Naive thymus-derived CD8-positive, alpha-beta T cell (primary cell): Measurements from ENCODE around the gene RMND1. TPM values are rescaled to one million over a fixed set of nuclear protein-coding genes. Genes with fewer than 3 reads are reported as not detected.

Experiments used
- ATAC-seq, 2 donors: fragments of 150-1000 bp; cut with Tn5 transposase in 1 of 2; sonication (Bioruptor Pico), chemical (Tn5 transposase) in 1 of 2; 1 replicate in 1 of 2; 2 replicates in 1 of 2; pipeline ENCODE4 v1.10.0; 2021; ENCODE audit warnings: mild to moderate bottlenecking in 2 of 2, moderate library complexity in 2 of 2
- POLR2A ChIA-PET: fragments of 350-600 bp; sonication (Branson Sonifier 250); formaldehyde crosslinking; loops from one replicate; lab custom pipeline; 2021; ENCODE audit warnings: antibody characterized with exemption; lab: Charles Lee
- DNase-seq, 10 donors: peaks; one replicate each; pipeline versions ENCODE4 v3.0.0 to v3.0.0-alpha.2; 2020 to 2022
- H3K27ac Mint-ChIP-seq, 10 donors: one replicate each; pipeline ENCODE4 v1.8.0; 2020 to 2022; ENCODE audit warnings: mild to moderate bottlenecking in 10 of 10, mixed read lengths in 10 of 10, moderate library complexity in 4 of 10, inconsistent platforms in 1 of 10
- H3K27me3 Mint-ChIP-seq, 5 donors: one replicate each; pipeline ENCODE4 v1.8.0; 2021 to 2022; ENCODE audit warnings: mixed read lengths in 5 of 5
- H3K36me3 Mint-ChIP-seq, 3 donors: one replicate each; pipeline ENCODE4 v1.8.0; 2020 to 2022; ENCODE audit warnings: mixed read lengths in 3 of 3, mild to moderate bottlenecking in 2 of 3, inconsistent platforms in 1 of 3
- H3K4me1 Mint-ChIP-seq, 4 donors: one replicate each; pipeline ENCODE4 v1.8.0; 2021 to 2022; ENCODE audit warnings: mixed read lengths in 4 of 4
- H3K4me3 Mint-ChIP-seq, 10 donors: one replicate each; pipeline ENCODE4 v1.8.0; 2020 to 2022; ENCODE audit warnings: mild to moderate bottlenecking in 10 of 10, mixed read lengths in 10 of 10, moderate library complexity in 6 of 10, inconsistent platforms in 1 of 10
- H3K9me3 Mint-ChIP-seq, 9 donors: one replicate each; pipeline ENCODE4 v1.8.0; 2020 to 2022; ENCODE audit warnings: mixed read lengths in 9 of 9, mild to moderate bottlenecking in 3 of 9, inconsistent platforms in 1 of 9, moderate library complexity in 1 of 9
- polyA plus RNA-seq, 3 donors: library from polyadenylated mRNA; unstranded; fragments of 300-500 nt; fragmentation: Illumina TruSeq; gene quantifications; one replicate each; pipeline ENCODE4 v1.2.3, GENCODE V29; 2021
- total RNA-seq, 8 experiments: library from RNA in 2 of 8; stranded (reverse) in 2 of 8; gene quantifications; one replicate each; pipeline ENCODE4 v1.2.3 and lab custom pipeline; 2021 to 2026

Gene RMND1
- total and polyA plus RNA-seq, 5 experiments from 2014 or later, result 7.7 to 18.3 (median 13.9) TPM

DNA sequence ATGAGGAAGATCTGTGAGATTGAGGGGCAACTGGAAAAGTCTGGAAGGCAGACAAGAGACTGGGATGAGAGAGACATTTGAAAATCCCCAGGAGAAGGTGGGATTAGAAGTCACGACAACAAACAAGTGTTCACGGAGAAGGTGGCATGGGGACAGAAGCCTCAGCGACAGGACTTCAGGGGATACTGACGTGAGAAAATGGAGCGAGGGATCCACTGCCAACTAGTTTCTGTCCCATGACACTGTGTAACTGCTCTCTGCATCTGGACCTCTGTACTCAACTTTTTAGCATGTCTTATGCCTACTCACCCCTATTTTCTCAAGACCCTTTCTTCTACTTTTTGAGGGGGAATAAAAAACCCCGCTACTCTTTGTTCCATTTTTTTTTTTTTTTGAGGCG lies 42.2 kb downstream of the RMND1 start:
- H3K9me3 Mint-ChIP-seq, result peaks cover 0 to 12% (median 5%) of the 10 kb centered on the region in 9 donors
- H3K27ac Mint-ChIP-seq, result peak overlapping the region in 7 of 10 donors; percentile 19 to 81 (median 51)
- no peaks in the 10 kb centered on the region for H3K27me3 Mint-ChIP-seq
- H3K4me3 Mint-ChIP-seq, result no peak overlapping the region
- POLR2A ChIA-PET, result no interaction called here
- no peak for ATAC-seq
- peaks cover 6 to 44% (median 14%) of the 10 kb centered on the region in 3 donors for H3K36me3 Mint-ChIP-seq
- DNase-seq, result no peak
- H3K4me1 Mint-ChIP-seq, result peaks cover 25 to 47% (median 31%) of the 10 kb centered on the region in 4 donors

DNA sequence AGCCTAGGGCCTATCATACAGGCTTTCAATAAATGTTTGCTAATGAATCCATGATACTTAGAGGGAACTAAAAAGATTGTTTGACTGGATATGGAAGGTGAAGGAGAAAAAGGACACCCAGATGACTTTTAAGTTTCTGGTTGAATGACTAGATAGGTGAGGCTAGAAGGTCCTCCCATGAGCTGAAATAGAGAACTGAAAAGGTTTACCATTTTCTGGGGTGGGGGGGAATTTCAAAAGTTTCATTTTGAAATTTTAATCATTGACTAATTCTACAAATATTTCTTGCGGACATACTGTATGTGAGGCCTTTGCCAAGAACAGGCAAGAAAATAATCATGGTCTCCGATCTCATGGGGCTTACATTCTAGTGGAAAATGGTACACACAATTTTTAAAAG lies 42.7 kb downstream of the RMND1 start:
- Mint-ChIP-seq H3K9me3 (peaks cover 0 to 8% (median 2%) of the 10 kb centered on the region in 9 donors), H3K36me3 (peaks cover 2 to 44% (median 12%) of the 10 kb centered on the region in 3 donors), H3K27ac (peak overlapping the region in 8 of 10 donors; percentile 3 to 81 (median 30)), H3K4me1 (peaks cover 21 to 45% (median 29%) of the 10 kb centered on the region in 4 donors), H3K4me3 (no peak overlapping the region), H3K27me3 (no peaks in the 10 kb centered on the region)
- POLR2A ChIA-PET, result no interaction called here
- ATAC-seq (no peak), DNase-seq (no peak)

DNA sequence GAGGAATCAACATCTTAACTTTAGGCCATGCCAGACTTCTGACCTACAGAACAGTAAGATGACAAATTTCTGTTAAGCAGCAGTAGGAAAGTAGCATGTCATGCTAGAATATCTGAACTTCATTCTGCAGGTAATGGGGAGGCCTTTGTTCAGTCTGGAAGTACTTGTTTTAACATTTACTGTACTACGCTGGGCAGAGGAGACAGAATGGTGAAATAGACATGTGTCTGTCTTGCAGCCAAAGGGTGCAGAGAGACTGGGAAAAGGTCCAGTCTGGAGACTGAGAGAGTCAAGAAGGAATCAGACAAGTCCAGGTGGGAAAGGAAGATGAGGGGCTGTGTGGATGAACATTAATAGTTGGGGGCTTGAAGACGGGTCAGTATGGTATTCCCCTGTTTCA lies 43.1 kb downstream of the RMND1 start:
- Mint-ChIP-seq H3K4me1 (peaks cover 18 to 43% (median 27%) of the 10 kb centered on the region in 4 donors), H3K27me3 (no peaks in the 10 kb centered on the region), H3K27ac (peak overlapping the region in 8 of 10 donors; percentile 9 to 70 (median 34)), H3K36me3 (peaks cover 0 to 46% (median 10%) of the 10 kb centered on the region in 3 donors), H3K9me3 (peaks cover 0 to 4% (median 0%) of the 10 kb centered on the region in 9 donors), H3K4me3 (no peak overlapping the region)
- DNase-seq (no peak), ATAC-seq (no peak)
- POLR2A ChIA-PET, result no interaction called here

DNA sequence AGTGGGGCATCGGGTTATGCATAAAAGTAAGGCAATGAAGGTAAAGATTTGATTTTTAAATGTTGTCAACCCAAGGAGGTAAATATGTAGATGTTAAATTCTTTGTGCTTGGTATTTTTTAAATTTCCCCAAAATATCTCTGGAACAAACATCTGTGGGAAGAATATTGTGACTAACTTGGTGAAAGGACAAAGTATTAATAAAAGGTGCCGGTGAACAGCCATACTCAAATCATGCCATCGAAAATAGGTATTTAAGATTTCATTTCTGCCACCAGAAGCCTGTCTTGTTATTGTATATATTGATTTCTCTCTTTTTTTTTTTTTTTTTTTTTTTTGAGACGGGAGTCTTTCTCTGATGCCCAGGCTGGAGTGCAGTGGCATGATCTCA lies 48.0 kb downstream of the RMND1 start:
- no peak overlapping the region for H3K4me3 Mint-ChIP-seq
- H3K36me3 Mint-ChIP-seq, result peaks cover 0 to 43% (median 4%) of the 10 kb centered on the region in 3 donors
- H3K27ac Mint-ChIP-seq, result peak overlapping the region in 9 of 10 donors; percentile 10 to 88 (median 61)
- H3K27me3 Mint-ChIP-seq, result no peaks in the 10 kb centered on the region
- no peak for ATAC-seq
- POLR2A ChIA-PET, result interaction anchor here (0.7 kb wide), 1 partner anchor 295 kb away, joined by 6 read pairs; no protein-coding TSS in a partner anchor
- H3K9me3 Mint-ChIP-seq, result no peaks in the 10 kb centered on the region
- H3K4me1 Mint-ChIP-seq, result peaks cover 20 to 70% (median 53%) of the 10 kb centered on the region in 4 donors
- DNase-seq, result no peak

DNA sequence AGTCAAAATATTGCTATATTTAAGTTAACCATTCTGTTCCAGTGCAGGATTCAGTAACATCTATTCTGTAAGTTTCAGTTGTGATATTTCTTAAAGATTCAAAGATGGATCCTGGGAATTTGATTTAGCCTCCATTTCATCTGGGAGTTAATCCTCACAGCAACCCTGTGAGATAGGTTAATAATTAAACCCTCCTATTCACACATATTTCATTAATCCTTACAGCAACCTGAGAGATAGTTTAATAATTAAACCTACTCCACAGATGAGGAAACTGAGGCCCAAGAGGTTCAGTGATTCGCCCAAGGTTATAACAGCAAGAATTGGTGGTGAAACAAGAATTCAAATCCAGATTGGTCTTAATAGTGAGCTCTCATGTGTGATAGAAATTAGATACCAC lies 49.7 kb downstream of the RMND1 start:
- H3K4me1 Mint-ChIP-seq, result peaks cover 20 to 79% (median 64%) of the 10 kb centered on the region in 4 donors
- peak overlapping the region in 8 of 10 donors; percentile 7 to 73 (median 26) for H3K27ac Mint-ChIP-seq
- no peak overlapping the region for H3K4me3 Mint-ChIP-seq
- ATAC-seq (no peak), DNase-seq (no peak)
- POLR2A ChIA-PET, result interaction anchor here (0.5 kb wide), 1 partner anchor 28 kb away, joined by 4 read pairs; no protein-coding TSS in a partner anchor
- H3K9me3 Mint-ChIP-seq, result no peaks in the 10 kb centered on the region
- no peaks in the 10 kb centered on the region for H3K27me3 Mint-ChIP-seq
- H3K36me3 Mint-ChIP-seq, result peaks cover 0 to 37% (median 4%) of the 10 kb centered on the region in 3 donors

DNA sequence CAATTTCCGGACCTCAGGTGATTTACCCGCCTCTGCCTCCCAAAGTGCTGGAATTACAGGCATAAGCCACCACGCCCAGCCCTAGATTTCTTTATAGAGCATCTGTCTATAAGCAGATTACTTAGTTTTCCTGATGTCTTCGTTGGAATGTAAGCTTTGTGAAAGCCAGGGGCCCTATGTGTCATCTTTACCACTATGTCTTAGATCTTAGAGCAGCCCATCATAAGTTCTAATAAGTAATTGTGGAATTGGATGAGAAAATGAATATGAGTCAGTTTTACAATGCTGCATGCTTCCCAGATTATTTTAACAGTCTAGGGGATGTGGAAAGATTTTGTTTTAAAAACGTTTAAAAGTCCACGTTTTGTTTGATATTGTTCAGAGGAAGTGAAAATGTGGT lies 51.5 kb downstream of the RMND1 start:
- H3K27me3 Mint-ChIP-seq, result no peaks in the 10 kb centered on the region
- no peaks in the 10 kb centered on the region for H3K9me3 Mint-ChIP-seq
- H3K36me3 Mint-ChIP-seq, result peaks cover 0 to 36% (median 4%) of the 10 kb centered on the region in 3 donors
- H3K27ac Mint-ChIP-seq, result peak overlapping the region; percentile 12 to 83 (median 34)
- ATAC-seq (no peak), DNase-seq (no peak)
- peaks cover 21 to 76% (median 69%) of the 10 kb centered on the region in 4 donors for H3K4me1 Mint-ChIP-seq
- peak overlapping the region in 8 of 10 donors; percentile 0 to 43 (median 29) for H3K4me3 Mint-ChIP-seq
- POLR2A ChIA-PET, result no interaction called here

DNA sequence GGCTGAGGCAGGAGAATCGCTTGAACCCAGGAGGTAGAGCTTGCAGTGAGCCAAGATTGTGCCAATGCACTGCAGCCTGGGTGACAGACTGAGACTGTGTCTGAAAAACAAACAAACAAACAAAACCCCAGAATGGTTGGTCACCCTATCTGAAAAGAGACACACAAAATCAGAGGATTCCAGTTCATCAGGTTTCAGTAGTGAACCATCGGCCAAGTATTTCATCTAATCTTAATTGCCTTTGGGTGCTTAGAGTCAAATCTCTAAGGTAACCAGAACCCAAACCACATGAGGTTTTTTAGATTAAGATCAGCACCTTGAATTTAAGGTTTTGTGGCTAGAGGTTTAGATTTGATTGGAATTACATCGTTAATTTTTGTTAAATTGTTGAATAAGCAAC lies 52.2 kb downstream of the RMND1 start:
- peak overlapping the region in 3 of 10 donors; percentile 11 to 53 (median 32) for H3K27ac Mint-ChIP-seq
- POLR2A ChIA-PET, result no interaction called here

DNA sequence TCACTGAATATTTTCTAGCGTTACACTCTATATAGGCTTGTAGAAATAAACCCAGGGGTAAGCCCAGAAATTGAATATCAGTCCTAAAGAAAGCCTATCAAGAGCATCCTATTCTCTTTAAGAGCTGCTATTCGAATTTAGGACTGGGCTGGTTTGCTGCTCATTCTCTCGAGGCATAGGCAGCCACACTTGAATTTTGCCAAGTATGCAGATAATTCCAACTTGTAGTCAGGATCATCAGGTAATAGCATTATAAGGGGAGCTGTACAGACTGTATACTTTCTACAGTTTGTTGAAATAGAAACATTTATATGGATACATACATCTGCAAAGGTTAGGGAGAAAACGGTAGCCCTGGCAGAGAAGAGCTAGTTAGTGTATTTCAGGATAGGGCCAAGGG lies 58.5 kb downstream of the RMND1 start:
- Mint-ChIP-seq H3K4me3 (peak overlapping the region; percentile 6 to 99 (median 96)), H3K4me1 (peaks cover 34 to 72% (median 64%) of the 10 kb centered on the region in 4 donors), H3K36me3 (peaks cover 0 to 21% (median 0%) of the 10 kb centered on the region in 3 donors), H3K27ac (peak overlapping the region; percentile 93 to 99 (median 98)), H3K27me3 (no peaks in the 10 kb centered on the region), H3K9me3 (peaks cover 0 to 4% (median 0%) of the 10 kb centered on the region in 9 donors)
- POLR2A ChIA-PET, result interaction anchor here (1.0 kb wide), 1 partner anchor 20 kb away, joined by 3 read pairs; no protein-coding TSS in a partner anchor
- ATAC-seq, result no peak
- no peak for DNase-seq

More for the DNA sequence above, 52.2 kb downstream of the RMND1 start:
- peak in 1 of 2 donors; percentile 44 for ATAC-seq
- DNase-seq, result no peak
- H3K4me1 Mint-ChIP-seq, result peaks cover 24 to 84% (median 77%) of the 10 kb centered on the region in 4 donors
- H3K4me3 Mint-ChIP-seq, result peak overlapping the region in 5 of 10 donors; percentile 19 to 43 (median 33)
- no peaks in the 10 kb centered on the region for H3K9me3 Mint-ChIP-seq
- peaks cover 0 to 34% (median 4%) of the 10 kb centered on the region in 3 donors for H3K36me3 Mint-ChIP-seq
- H3K27me3 Mint-ChIP-seq, result no peaks in the 10 kb centered on the region

DNA sequence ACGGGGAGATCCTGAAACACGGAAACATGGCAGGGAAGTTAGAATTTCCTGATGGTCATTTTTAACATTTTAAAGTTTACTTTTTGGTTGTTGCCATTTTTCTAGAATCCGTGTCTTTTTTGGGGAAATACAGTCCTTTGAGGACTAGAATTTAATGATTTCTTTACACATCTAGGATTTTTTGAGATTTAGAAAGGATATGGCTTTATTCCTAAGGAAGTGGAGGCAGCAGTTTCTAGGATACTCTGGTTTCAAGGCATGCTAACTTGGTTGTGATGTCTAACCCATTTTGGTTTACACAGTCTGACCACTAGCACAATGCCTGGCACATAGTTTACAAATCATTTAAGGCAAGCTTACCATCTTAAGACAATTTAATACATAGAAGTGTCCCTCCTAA lies 59.5 kb downstream of the RMND1 start:
- Mint-ChIP-seq H3K36me3 (peaks cover 0 to 18% (median 0%) of the 10 kb centered on the region in 3 donors), H3K9me3 (peaks cover 0 to 4% (median 0%) of the 10 kb centered on the region in 9 donors), H3K4me3 (peak overlapping the region; percentile 86 to 99 (median 96)), H3K27ac (peak overlapping the region; percentile 93 to 99 (median 98)), H3K27me3 (no peaks in the 10 kb centered on the region), H3K4me1 (peaks cover 29 to 73% (median 58%) of the 10 kb centered on the region in 4 donors)
- ATAC-seq, result no peak
- POLR2A ChIA-PET, result interaction anchor here (1.0 kb wide), 1 partner anchor 21 kb away, joined by 3 read pairs; no protein-coding TSS in a partner anchor
- DNase-seq, result no peak

DNA sequence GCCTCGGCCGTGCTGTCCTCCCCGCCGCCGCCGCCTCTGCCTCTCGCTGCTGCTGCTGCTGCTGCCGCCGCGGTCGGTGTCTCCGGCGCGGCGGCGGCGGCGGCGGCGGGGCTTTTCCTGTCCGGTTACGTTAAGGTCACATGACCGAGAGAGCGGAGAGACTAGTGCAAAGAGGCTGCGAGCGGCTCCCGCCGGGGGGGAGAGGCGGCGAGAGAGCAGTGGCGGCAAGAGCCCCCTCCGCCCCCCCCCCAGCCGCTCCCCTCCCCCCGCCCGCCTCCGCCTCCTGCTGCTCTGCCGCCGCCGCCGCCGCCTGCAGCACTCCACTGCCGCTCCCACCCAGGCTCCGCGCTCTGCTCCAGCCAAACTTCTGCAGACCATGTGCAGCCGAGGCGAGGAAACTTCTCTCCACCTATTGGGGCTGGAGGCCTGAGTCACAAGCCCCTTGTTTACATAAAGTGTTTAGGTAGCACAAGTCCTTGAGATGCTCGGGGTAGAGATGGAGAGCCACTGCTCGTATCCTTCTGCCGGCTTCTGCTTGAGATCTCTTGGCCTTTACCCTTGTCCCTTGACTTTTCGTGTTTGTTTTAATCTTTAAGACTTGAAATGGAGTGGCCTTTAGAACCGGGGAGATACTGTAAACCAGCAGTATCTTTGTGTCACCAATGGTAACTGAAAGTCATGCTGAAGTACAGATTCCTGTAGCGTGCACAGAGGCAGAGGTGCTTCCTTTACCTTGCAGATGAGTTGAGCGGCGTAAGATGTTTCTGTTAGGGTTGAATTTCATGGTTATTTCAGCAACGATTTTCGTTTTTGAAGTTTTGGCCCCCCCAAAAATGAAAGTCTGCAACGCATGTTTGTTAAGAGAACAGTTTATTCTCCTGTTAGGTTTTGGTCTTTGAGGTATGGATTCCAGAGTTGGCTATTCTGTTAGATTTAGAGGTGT lies 60.2 kb downstream of the RMND1 start, which contains the start of gene ZBTB2:
Gene ZBTB2 (minus strand): TSS at position 89 of the 943 bp plus-strand sequence. CDS start 17,922 bp downstream, outside the sequence.
- POLR2A ChIA-PET, result interaction anchor here (1.4 to 3.9 kb wide), 7 partner anchors 11 to 910 kb away, joined by 4 to 49 read pairs (median 25); partner anchors contain the start of gene RMND1
- H3K36me3 Mint-ChIP-seq, result peaks cover 0 to 15% (median 0%) of the 10 kb centered on the region in 3 donors
- H3K9me3 Mint-ChIP-seq, result peaks cover 0 to 4% (median 0%) of the 10 kb centered on the region in 9 donors
- DNase-seq (peak; percentile 57 to 82 (median 68)), ATAC-seq (peak; percentile 21)
- H3K4me1 Mint-ChIP-seq, result peaks cover 25 to 74% (median 57%) of the 10 kb centered on the region in 4 donors
- H3K4me3 Mint-ChIP-seq, result peak within 1 kb of the TSS; percentile 86 to 99 (median 96)
- peak within 1 kb of the TSS; percentile 93 to 99 (median 98) for H3K27ac Mint-ChIP-seq
- H3K27me3 Mint-ChIP-seq, result no peaks in the 10 kb centered on the region

DNA sequence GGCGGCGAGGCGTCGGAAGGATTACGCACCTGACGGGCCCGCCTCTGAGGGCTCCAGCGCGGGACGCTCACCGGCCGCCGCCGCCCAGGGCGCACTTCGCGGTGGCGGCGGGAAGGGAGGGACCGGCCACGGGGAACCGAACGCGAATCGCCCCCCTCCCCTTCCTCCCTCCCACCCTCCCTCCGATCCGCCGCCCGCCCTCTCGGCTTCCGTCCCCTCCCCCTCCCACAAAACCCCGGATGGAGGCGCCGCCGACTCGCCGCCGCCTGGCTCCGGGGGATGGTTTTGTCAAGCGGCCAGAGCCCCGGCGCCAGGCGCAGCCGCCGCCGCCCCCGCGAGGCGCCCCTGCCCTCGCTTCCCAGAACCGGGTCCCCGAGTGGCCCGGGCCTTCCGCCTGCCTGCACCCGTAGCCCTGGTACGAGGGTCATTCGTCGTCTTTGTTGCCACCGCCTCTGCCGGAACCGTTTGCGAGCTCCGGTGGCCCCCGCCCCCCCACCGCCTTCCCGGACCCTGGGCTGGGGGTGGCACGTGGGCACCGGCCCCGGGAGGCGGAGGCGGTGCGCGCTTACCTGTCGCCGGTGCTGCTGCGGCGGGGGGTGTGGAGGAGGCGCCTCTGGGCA lies 61.0 kb downstream of the RMND1 start:
- H3K27me3 Mint-ChIP-seq, result no peaks in the 10 kb centered on the region
- DNase-seq (peak; percentile 71 to 90 (median 82)), ATAC-seq (peak; percentile 3 to 29)
- H3K4me3 Mint-ChIP-seq, result peak overlapping the region in 8 of 10 donors; percentile 79 to 97 (median 90)
- peaks cover 0 to 12% (median 0%) of the 10 kb centered on the region in 3 donors for H3K36me3 Mint-ChIP-seq
- peaks cover 0 to 4% (median 0%) of the 10 kb centered on the region in 9 donors for H3K9me3 Mint-ChIP-seq
- H3K4me1 Mint-ChIP-seq, result peaks cover 23 to 73% (median 52%) of the 10 kb centered on the region in 4 donors
- POLR2A ChIA-PET, result interaction anchor here (0.6 to 3.9 kb wide), 17 partner anchors 10 to 1642 kb away, joined by 3 to 49 read pairs (median 6); partner anchors contain the start of gene RMND1
- peak overlapping the region in 7 of 10 donors; percentile 31 to 99 (median 91) for H3K27ac Mint-ChIP-seq
